Lower leg skin (tissue), 3 donors: ENCODE measurements around the gene YPEL4.

Source experiments
- POLR2A ChIP-seq, 2 donors: fragments of 450-650 bp; IDR thresholded peaks; one replicate each; pipeline ENCODE4 v1.6.1; 2016 to 2017; ENCODE audit warnings: antibody characterized with exemption in 2 of 2, mild to moderate bottlenecking in 1 of 2, moderate library complexity in 1 of 2
- TF ChIP-seq, protein P1 (sequence below), 3 donors: fragments of 450-650 bp; IDR thresholded peaks; one replicate each; pipeline ENCODE4 v1.5.1; 2016; ENCODE audit warnings: antibody characterized with exemption in 3 of 3, mild to moderate bottlenecking in 3 of 3, moderate library complexity in 2 of 3

DNA sequence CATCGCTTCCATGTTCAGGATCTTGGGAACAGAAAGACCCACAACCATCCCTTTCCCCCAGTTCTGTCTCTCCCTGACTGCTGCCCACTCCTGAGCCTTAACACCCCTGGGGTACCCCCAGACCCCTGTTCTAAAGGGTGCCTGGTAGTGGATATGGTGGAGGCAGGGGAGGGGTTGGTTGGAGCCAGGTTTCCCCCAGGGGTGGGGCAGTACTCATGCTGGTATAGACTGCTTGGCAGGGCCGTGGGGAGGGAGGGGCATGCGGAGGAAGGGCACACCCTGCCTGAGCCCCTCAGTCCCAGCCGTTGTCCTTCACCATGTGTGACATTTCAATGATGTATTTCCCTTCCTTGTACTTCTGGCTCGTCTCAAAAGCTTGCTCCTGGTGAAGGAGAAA, 4.0 kb downstream of the YPEL4 start:
- no peak for TF ChIP-seq POLR2A (IDR thresholded peaks at IDR 0.05)
- TF ChIP-seq, protein P1, sequence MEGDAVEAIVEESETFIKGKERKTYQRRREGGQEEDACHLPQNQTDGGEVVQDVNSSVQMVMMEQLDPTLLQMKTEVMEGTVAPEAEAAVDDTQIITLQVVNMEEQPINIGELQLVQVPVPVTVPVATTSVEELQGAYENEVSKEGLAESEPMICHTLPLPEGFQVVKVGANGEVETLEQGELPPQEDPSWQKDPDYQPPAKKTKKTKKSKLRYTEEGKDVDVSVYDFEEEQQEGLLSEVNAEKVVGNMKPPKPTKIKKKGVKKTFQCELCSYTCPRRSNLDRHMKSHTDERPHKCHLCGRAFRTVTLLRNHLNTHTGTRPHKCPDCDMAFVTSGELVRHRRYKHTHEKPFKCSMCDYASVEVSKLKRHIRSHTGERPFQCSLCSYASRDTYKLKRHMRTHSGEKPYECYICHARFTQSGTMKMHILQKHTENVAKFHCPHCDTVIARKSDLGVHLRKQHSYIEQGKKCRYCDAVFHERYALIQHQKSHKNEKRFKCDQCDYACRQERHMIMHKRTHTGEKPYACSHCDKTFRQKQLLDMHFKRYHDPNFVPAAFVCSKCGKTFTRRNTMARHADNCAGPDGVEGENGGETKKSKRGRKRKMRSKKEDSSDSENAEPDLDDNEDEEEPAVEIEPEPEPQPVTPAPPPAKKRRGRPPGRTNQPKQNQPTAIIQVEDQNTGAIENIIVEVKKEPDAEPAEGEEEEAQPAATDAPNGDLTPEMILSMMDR (IDR thresholded peaks at IDR 0.05) = no peak
